KOPT-K1 (cell line): ENCODE data around the gene MRE11.
"Not testable (repeated sequence)": the region's sequence is repeated elsewhere in the genome, so short reads cannot be mapped to it uniquely, and the experiment has no call there.

ENCODE experiments used
- H3K27ac ChIP-seq: fragments of 200-600 bp; sonication (generic); 2 replicates; pipeline ENCODE4 v1.5.1; 2016; ENCODE audit warnings: antibody characterized with exemption, mild to moderate bottlenecking, low read depth, low read length; ENCODE audit not compliant: poor library complexity, severe bottlenecking
- H3K36me3 ChIP-seq: fragments of 200-600 bp; sonication (generic); 2 replicates; pipeline ENCODE4 v1.5.1; 2017; ENCODE audit warnings: antibody characterized with exemption, mild to moderate bottlenecking, low read length, moderate library complexity; ENCODE audit not compliant: insufficient read depth
- H3K9me3 ChIP-seq: fragments of 200-600 bp; sonication (generic); 2 replicates; pipeline ENCODE4 v1.5.1; 2017; ENCODE audit warnings: antibody characterized with exemption, low read length, mild to moderate bottlenecking; ENCODE audit not compliant: insufficient read depth, poor library complexity, severe bottlenecking

Gene MRE11

GRCh38 chr11:94518300-94518699 lies 24.7 kb upstream of the MRE11 start:
- Histone ChIP-seq H3K36me3 (no peaks in the 10 kb centered on the region), H3K27ac (no peak overlapping the region)

DNA sequence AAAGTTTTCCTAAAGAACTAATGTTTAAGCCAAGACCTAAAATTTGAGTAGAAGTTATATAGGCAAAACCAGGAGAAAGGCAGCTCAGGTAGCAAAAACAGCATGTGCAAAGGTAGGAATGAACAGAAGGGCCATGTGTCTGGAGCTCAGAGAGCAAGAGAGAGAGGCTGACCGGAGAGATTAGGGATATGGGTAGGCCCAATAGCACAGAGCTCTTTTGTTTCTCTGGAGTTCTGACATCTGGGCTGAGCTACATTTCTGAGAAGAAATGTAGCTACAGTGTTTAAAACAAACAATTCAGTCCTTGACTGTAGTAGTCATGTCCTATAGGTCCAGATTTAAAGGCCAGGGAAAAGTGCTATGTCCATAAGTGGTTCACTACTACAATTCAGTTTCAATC lies 23.1 kb upstream of the MRE11 start:
- Histone ChIP-seq H3K27ac (no peak overlapping the region), H3K9me3 (no peaks in the 10 kb centered on the region), H3K36me3 (no peaks in the 10 kb centered on the region)

More at GRCh38 chr11:94518300-94518699, 24.7 kb upstream of the MRE11 start:
- no peaks in the 10 kb centered on the region for H3K9me3 ChIP-seq

GRCh38 chr11:94515398-94515797 lies 21.8 kb upstream of the MRE11 start:
- no peak overlapping the region for H3K27ac ChIP-seq
- no peaks in the 10 kb centered on the region for H3K36me3 ChIP-seq
- H3K9me3 ChIP-seq = no peaks in the 10 kb centered on the region

GRCh38 chr11:94513091-94513490 lies 19.4 kb upstream of the MRE11 start:
- H3K27ac ChIP-seq = no peak overlapping the region
- no peaks in the 10 kb centered on the region for H3K36me3 ChIP-seq
- H3K9me3 ChIP-seq = no peaks in the 10 kb centered on the region

- H3K27ac ChIP-seq = no peak within 1 kb of the TSS
- H3K9me3 ChIP-seq = no peaks in the 10 kb centered on the region
- no peaks in the 10 kb centered on the region for H3K36me3 ChIP-seq
Measured at GRCh38 chr11:94511932-94512781, 18.5 kb upstream of the MRE11 start, which contains the start of gene C11orf97. Gene C11orf97, plus strand, starts transcription at chr11:94512461. Its CDS starts 68 bp downstream, at chr11:94512529.

DNA sequence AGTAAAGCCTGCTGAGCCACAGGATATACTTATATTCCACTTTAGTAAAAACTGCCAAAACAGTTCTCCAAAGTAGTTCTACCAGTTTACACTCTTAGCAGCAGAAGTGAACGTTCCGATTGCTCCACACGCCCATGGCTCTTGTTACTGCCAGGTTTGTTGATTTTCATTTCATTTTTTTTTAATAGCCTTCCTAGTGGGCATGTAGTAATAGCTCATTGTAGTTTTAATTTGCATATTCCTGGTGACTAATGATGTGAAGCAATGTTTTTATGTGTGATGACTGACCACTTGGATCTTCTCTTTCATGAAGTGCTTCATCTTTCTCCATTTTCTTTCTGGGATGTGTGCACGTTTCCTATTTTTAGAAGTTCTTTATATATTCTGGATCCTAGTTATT lies 13.8 kb upstream of the MRE11 start:
- H3K36me3 ChIP-seq = no peaks in the 10 kb centered on the region
- no peak overlapping the region for H3K27ac ChIP-seq
- H3K9me3 ChIP-seq = no peaks in the 10 kb centered on the region

- not testable (repeated sequence) for H3K9me3 ChIP-seq, H3K36me3 ChIP-seq, H3K27ac ChIP-seq
Measured at GRCh38 chr11:94506513-94506912, 12.9 kb upstream of the MRE11 start.

- H3K9me3 ChIP-seq = no peaks in the 10 kb centered on the region
- H3K27ac ChIP-seq = no peak overlapping the region
- H3K36me3 ChIP-seq = peaks cover 14% of the 10 kb centered on the region
Measured at GRCh38 chr11:94504689-94505293, 11.1 kb upstream of the MRE11 start.

- no peak overlapping the region for H3K27ac ChIP-seq
- H3K36me3 ChIP-seq = peaks cover 47% of the 10 kb centered on the region
- H3K9me3 ChIP-seq = no peaks in the 10 kb centered on the region
Measured at GRCh38 chr11:94501522-94501921, 7.9 kb upstream of the MRE11 start.

GRCh38 chr11:94500181-94500580 lies 6.5 kb upstream of the MRE11 start:
- Histone ChIP-seq H3K27ac (no peak overlapping the region), H3K36me3 (peaks cover 50% of the 10 kb centered on the region), H3K9me3 (no peaks in the 10 kb centered on the region)

DNA sequence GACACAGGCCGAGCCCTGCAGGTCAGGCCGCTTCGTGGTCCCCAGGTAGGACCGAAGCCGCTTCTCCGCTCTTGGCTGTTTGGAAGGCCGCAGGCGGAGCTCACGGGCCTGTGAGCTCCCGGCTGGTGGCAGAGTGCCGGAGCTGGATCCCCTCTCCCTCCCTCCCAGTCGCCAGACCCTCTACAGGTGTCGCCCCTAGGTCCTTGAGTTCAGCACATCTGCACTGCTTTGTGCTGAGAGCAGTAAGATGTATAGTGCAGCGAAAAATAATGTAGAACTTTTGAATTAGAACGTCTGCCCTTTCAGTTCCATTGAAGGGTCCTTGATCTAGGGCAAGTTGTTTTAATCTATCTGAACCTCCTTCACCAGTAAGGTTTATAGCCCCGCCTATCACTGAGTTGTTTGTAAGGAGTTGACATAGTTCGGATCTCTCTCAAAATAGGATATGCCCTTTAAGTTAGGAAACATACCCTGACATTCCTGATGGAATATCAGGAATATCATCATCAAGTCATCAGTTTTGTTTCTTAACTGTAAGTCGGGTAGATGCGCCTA lies 559 bp upstream of the MRE11 start:
- Histone ChIP-seq H3K9me3 (no peaks in the 10 kb centered on the region), H3K36me3 (peaks cover 45% of the 10 kb centered on the region), H3K27ac (peak overlapping the region; percentile 81)

DNA sequence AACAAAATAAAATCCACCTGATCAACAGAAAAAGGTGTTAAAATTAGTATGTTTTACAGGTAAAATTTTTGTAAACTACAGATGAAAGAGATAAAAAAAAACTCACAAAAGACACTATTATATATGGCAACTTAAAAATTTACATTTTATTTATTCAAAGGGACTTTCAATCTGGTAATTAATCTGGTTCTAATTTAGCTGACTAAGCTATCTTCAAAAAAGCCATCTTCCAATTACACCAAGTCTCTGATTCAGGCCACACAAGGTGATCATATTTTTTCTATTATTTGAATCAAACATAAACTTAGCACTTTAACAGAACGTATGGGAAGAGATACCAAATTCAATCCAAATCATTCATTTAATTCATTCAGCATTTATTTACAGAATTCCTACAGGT lies 7.6 kb downstream of the MRE11 start:
- Histone ChIP-seq H3K27ac (no peak overlapping the region), H3K36me3 (peaks cover 94% of the 10 kb centered on the region), H3K9me3 (no peaks in the 10 kb centered on the region)

GRCh38 chr11:94481342-94481741 lies 12.3 kb downstream of the MRE11 start:
- H3K27ac ChIP-seq = no peak overlapping the region
- peaks cover 93% of the 10 kb centered on the region for H3K36me3 ChIP-seq

DNA sequence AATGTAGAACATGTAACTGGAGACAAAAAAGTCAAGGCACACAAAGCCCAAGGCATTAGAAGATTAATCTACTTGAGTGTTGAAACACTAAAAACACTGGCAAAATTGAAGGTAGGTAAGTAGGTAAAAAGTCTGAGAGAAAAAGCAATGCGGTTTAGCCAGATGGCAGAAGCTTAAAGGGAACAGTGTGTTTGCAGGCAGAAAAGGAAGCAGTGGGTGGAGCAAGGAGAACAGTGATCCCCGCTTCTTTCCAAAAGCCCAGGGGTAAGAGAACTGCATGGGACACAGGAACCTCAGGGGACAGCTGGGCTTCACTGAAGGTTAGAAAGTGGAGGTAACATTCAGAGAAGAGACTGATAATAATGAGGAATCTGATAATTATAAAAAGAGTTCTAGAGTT lies 16.0 kb downstream of the MRE11 start:
- Histone ChIP-seq H3K36me3 (peaks cover 84% of the 10 kb centered on the region), H3K27ac (no peak overlapping the region), H3K9me3 (no peaks in the 10 kb centered on the region)

More at GRCh38 chr11:94481342-94481741, 12.3 kb downstream of the MRE11 start:
- H3K9me3 ChIP-seq = no peaks in the 10 kb centered on the region

GRCh38 chr11:94472916-94473799 lies 20.5 kb downstream of the MRE11 start:
- peaks cover 86% of the 10 kb centered on the region for H3K36me3 ChIP-seq
- H3K27ac ChIP-seq = peak overlapping the region; percentile 44
- H3K9me3 ChIP-seq = no peaks in the 10 kb centered on the region
